ENCODE results near the gene RGS4. TPM values are rescaled to one million over a fixed set of nuclear protein-coding genes. Genes with fewer than 3 reads are reported as not detected.

RGS4 gene
- polyA plus RNA-seq, 3 donors, result not detected

DNA sequence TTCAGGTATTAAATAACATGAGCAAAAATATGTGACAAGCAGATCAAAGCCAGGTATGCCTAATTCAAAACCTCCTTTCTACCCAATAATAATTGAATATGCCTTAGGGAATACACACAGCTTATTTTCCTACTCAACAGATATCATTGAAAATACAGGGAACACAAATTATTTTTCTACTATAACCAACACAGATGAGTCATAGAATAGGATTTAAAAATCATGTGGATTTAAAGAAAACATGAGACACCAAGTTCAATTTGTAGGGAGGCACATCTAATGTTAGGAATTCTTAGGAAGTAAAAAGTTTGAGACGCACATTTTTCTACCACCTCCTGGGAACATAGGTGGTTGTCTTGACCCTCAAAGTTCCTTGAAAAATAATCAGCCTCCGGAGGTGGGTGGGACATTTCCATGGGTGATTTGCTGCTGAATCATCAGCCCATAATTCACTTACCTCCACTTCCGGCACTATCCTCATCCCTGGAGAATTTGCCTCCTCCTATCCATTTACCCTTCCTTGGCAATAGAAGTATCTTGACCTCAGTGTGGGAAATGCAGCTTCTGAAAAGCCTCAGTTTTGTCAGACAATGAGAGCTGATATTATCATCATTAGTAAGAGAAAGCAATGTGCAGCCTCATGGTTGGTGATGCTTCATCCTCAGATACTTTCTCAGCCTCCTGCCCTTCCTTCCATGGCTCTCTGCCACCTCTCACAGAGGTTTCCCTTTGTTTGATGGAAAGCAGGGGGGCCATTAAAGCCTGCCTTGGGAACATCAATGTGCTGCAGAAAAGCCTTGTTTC is 33.5 kb upstream of the RGS4 start:
- Histone ChIP-seq H4K20me1 (ENCODE audit: insufficient read depth, low read length) (no peaks in the 10 kb centered on the region), H2AFZ (ENCODE audit: insufficient read depth, low read depth, low read length, poor library complexity, severe bottlenecking) (no peak overlapping the region), H3K9ac (ENCODE audit: insufficient read depth, low read length, poor library complexity, severe bottlenecking) (no peak overlapping the region), H3K27me3 (ENCODE audit: control insufficient read depth in 2 of 2, insufficient read depth in 2 of 2, low read length in 2 of 2) (no peaks in the 10 kb centered on the region), H3K27ac (ENCODE audit: low read depth in 1 of 2, low read length in 2 of 2) (no peak overlapping the region), H3K4me2 (replicated peaks; ENCODE audit: extremely low read depth, low read length, poor library complexity, severe bottlenecking) (no peak overlapping the region), H3K36me3 (replicated peaks in 1 of 2; ENCODE audit: control insufficient read depth in 1 of 2, insufficient read depth in 2 of 2, low read length in 2 of 2) (no peaks in the 10 kb centered on the region), H3K9me3 (replicated peaks in 1 of 2; ENCODE audit: control insufficient read depth in 1 of 2, insufficient read depth in 1 of 2, low read length in 2 of 2) (no peaks in the 10 kb centered on the region), H3K79me2 (ENCODE audit: insufficient read depth, low read length) (no peaks in the 10 kb centered on the region), H3K4me3 (replicated peaks in 1 of 3; ENCODE audit: low read depth in 2 of 3, low read length in 3 of 3) (no peak overlapping the region), H3K4me1 (ENCODE audit: control insufficient read depth in 1 of 2, insufficient read depth in 2 of 2, low read length in 2 of 2) (no peaks in the 10 kb centered on the region)
- DNase-seq, result no peak
- Mint-ChIP-seq H3K9me3 (no peaks in the 10 kb centered on the region), H3K27ac (no peak overlapping the region), H3K27me3 (ENCODE audit: low read depth in 3 of 3) (peaks cover 0 to 2% (median 0%) of the 10 kb centered on the region in 3 donors), H3K4me3 (no peak overlapping the region), H3K36me3 (no peaks in the 10 kb centered on the region), H3K4me1 (no peaks in the 10 kb centered on the region)
- intact Hi-C loops (cut with micrococcal nuclease), result no loop called here
- TF ChIP-seq, protein P1, sequence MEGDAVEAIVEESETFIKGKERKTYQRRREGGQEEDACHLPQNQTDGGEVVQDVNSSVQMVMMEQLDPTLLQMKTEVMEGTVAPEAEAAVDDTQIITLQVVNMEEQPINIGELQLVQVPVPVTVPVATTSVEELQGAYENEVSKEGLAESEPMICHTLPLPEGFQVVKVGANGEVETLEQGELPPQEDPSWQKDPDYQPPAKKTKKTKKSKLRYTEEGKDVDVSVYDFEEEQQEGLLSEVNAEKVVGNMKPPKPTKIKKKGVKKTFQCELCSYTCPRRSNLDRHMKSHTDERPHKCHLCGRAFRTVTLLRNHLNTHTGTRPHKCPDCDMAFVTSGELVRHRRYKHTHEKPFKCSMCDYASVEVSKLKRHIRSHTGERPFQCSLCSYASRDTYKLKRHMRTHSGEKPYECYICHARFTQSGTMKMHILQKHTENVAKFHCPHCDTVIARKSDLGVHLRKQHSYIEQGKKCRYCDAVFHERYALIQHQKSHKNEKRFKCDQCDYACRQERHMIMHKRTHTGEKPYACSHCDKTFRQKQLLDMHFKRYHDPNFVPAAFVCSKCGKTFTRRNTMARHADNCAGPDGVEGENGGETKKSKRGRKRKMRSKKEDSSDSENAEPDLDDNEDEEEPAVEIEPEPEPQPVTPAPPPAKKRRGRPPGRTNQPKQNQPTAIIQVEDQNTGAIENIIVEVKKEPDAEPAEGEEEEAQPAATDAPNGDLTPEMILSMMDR (IDR thresholded peaks at IDR 0.05), result no peak
- no CpG with 5 or more reads among the region's 3 CpGs for WGBS (ENCODE audit: insufficient coverage)

DNA sequence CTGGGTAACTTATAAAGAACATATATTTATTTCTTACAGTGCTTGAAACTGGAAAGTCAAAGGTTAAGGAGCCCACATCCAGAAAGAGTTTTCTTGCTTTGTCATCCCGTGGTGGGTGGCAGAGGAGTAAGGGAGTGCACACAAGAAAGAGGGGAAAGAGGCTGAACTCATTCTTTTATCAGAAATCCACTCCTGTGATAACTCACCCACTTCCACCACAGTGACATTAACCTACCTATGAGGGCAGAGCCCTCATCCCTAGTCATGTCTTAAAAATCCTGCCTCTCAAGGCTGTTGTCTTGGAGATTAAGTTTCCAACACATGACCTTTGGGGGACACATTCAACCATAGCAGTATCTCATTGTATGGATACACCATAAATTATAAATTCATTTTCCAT is 32.5 kb upstream of the RGS4 start:
- Histone ChIP-seq H3K4me2 (replicated peaks; ENCODE audit: extremely low read depth, low read length, poor library complexity, severe bottlenecking) (no peak overlapping the region), H3K9ac (ENCODE audit: insufficient read depth, low read length, poor library complexity, severe bottlenecking) (no peak overlapping the region), H3K27ac (ENCODE audit: low read depth in 1 of 2, low read length in 2 of 2) (no peak overlapping the region), H2AFZ (ENCODE audit: insufficient read depth, low read depth, low read length, poor library complexity, severe bottlenecking) (no peak overlapping the region), H3K27me3 (ENCODE audit: control insufficient read depth in 2 of 2, insufficient read depth in 2 of 2, low read length in 2 of 2) (no peaks in the 10 kb centered on the region), H3K4me1 (ENCODE audit: control insufficient read depth in 1 of 2, insufficient read depth in 2 of 2, low read length in 2 of 2) (no peaks in the 10 kb centered on the region), H3K79me2 (ENCODE audit: insufficient read depth, low read length) (no peaks in the 10 kb centered on the region), H3K36me3 (replicated peaks in 1 of 2; ENCODE audit: control insufficient read depth in 1 of 2, insufficient read depth in 2 of 2, low read length in 2 of 2) (no peaks in the 10 kb centered on the region), H3K9me3 (replicated peaks in 1 of 2; ENCODE audit: control insufficient read depth in 1 of 2, insufficient read depth in 1 of 2, low read length in 2 of 2) (no peaks in the 10 kb centered on the region), H4K20me1 (ENCODE audit: insufficient read depth, low read length) (no peaks in the 10 kb centered on the region), H3K4me3 (replicated peaks in 1 of 3; ENCODE audit: low read depth in 2 of 3, low read length in 3 of 3) (no peak overlapping the region)
- Mint-ChIP-seq H3K27ac (no peak overlapping the region), H3K4me1 (no peaks in the 10 kb centered on the region), H3K36me3 (no peaks in the 10 kb centered on the region), H3K9me3 (no peaks in the 10 kb centered on the region), H3K4me3 (no peak overlapping the region), H3K27me3 (ENCODE audit: low read depth in 3 of 3) (peaks cover 0 to 2% (median 0%) of the 10 kb centered on the region in 3 donors)
- TF ChIP-seq, protein P1 (IDR thresholded peaks at IDR 0.05), result no peak
- intact Hi-C loops (cut with micrococcal nuclease), result no loop called here
- DNase-seq, result no peak
- WGBS (ENCODE audit: insufficient coverage), result no CpG with 5 or more reads among the region's 1 CpG

All from CD14-positive monocyte (primary cell).